Endothelial cell of umbilical vein (primary cell): ENCODE data around the gene ABTB2. TPM values are rescaled to one million over a fixed set of nuclear protein-coding genes. Genes with fewer than 3 reads are reported as not detected.

Experiments
- BruUV-seq: library from RNA; stranded (reverse); fragments of 400-500 nt; replicated peaks from 2 replicates; lab custom pipeline; 2021; lab: Mats Ljungman, UMichigan
- CTCF ChIA-PET: fragments of 300-600, 350-600 bp; sonication (Branson Sonifier 250); formaldehyde crosslinking; loops from one replicate; lab custom pipeline; 2021; ENCODE audit warnings: antibody characterized with exemption, inconsistent platforms; lab: Charles Lee
- POLR2A ChIA-PET: fragments of 300-600, 350-600 bp; sonication (Branson Sonifier 250); formaldehyde crosslinking; loops from one replicate; lab custom pipeline; 2021; ENCODE audit warnings: antibody characterized with exemption, inconsistent platforms; lab: Charles Lee
- DNase-seq: peaks from one replicate; pipeline ENCODE4 v3.0.0-alpha.2; 2011; ENCODE audit warnings: low read depth, low spot score
- FAIRE-seq: peaks from 2 replicates; lab custom pipeline; 2011; peaks lifted over from hg19 to GRCh38; lab: Jason Lieb, UNC
- H2AFZ ChIP-seq: 2 replicates; pipeline ENCODE4 v1.6.0; 2012; ENCODE audit warnings: low read depth, low read length, control low read depth, inconsistent platforms
- H3K27ac ChIP-seq: 2 replicates; pipeline ENCODE4 v1.5.1; 2011; ENCODE audit warnings: low read depth, mild to moderate bottlenecking, control low read depth, low read length, moderate library complexity; ENCODE audit not compliant: insufficient read depth
- H3K27me3 ChIP-seq, 2 experiments: 2 replicates each; pipeline versions ENCODE4 v1.6.0 to v1.6.1; 2011; ENCODE audit warnings: low read length in 2 of 2, mixed read lengths in 1 of 2; ENCODE audit not compliant: control insufficient read depth in 2 of 2, insufficient read depth in 2 of 2
- H3K36me3 ChIP-seq, 2 experiments: 2 replicates in 1 of 2; 3 replicates in 1 of 2; pipeline ENCODE4 v1.5.1; 2011; ENCODE audit warnings: low read length in 2 of 2, mild to moderate bottlenecking in 1 of 2, moderate library complexity in 1 of 2; ENCODE audit not compliant: control insufficient read depth in 2 of 2, insufficient read depth in 2 of 2; ENCODE audit errors: extremely low read depth in 1 of 2
- H3K4me1 ChIP-seq: 3 replicates; pipeline ENCODE4 v1.5.1; 2011; ENCODE audit warnings: mild to moderate bottlenecking, low read length; ENCODE audit not compliant: control insufficient read depth, insufficient read depth; ENCODE audit errors: extremely low read depth
- H3K4me2 ChIP-seq: 2 replicates; pipeline ENCODE4 v1.6.1; 2011; ENCODE audit warnings: low read length, control low read depth, mixed read lengths; ENCODE audit not compliant: insufficient read depth
- H3K4me3 ChIP-seq, 3 experiments: fragments of 200-600 bp in 1 of 3; sonication (generic), shearing (Covaris generic) in 1 of 3; replicated peaks in 1 of 3; 2 replicates each; pipeline ENCODE4 v1.5.1; 2011 to 2016; ENCODE audit warnings: control low read depth in 3 of 3, low read length in 3 of 3, mild to moderate bottlenecking in 2 of 3, inconsistent platforms in 1 of 3, low read depth in 1 of 3, moderate library complexity in 1 of 3; ENCODE audit not compliant: insufficient read depth in 1 of 3
- H3K79me2 ChIP-seq: 2 replicates; pipeline ENCODE4 v1.6.0; 2012; ENCODE audit warnings: low read length, inconsistent platforms; ENCODE audit not compliant: control insufficient read depth, insufficient read depth
- H3K9ac ChIP-seq: replicated peaks from 2 replicates; pipeline ENCODE3; 2011; ENCODE audit warnings: low read length, control low read depth; ENCODE audit not compliant: insufficient read depth; ENCODE audit errors: extremely low read depth
- H3K9me1 ChIP-seq: replicated peaks from 3 replicates; pipeline ENCODE4 v1.6.0; 2011; ENCODE audit warnings: mild to moderate bottlenecking, low read length; ENCODE audit not compliant: control insufficient read depth, insufficient read depth; ENCODE audit errors: extremely low read depth
- H3K9me3 ChIP-seq: replicated peaks from 2 replicates; pipeline ENCODE4 v1.5.1; 2012; ENCODE audit warnings: low read length, inconsistent platforms; ENCODE audit not compliant: control insufficient read depth, insufficient read depth
- H4K20me1 ChIP-seq: replicated peaks from 2 replicates; pipeline ENCODE3; 2011; ENCODE audit warnings: mild to moderate bottlenecking, low read length; ENCODE audit not compliant: control insufficient read depth, insufficient read depth; ENCODE audit errors: extremely low read depth
- CTCF ChIP-seq, 2 donors: IDR thresholded peaks; 1 replicate in 1 of 2; 2 replicates in 1 of 2; pipeline ENCODE4 v1.5.1; 2011; ENCODE audit warnings: low read length in 2 of 2, mild to moderate bottlenecking in 2 of 2, moderate library complexity in 2 of 2, control low read depth in 1 of 2, inconsistent platforms in 1 of 2, low read depth in 1 of 2; ENCODE audit not compliant: insufficient read depth in 1 of 2; ENCODE audit errors: extremely low read depth in 1 of 2
- EZH2 ChIP-seq: IDR thresholded peaks from 2 replicates; pipeline ENCODE4 v1.6.1; 2012; ENCODE audit warnings: borderline replicate concordance, low read depth, mild to moderate bottlenecking, moderate library complexity, low read length, inconsistent platforms; ENCODE audit not compliant: severe bottlenecking
- FOS ChIP-seq: IDR thresholded peaks from 2 replicates; pipeline ENCODE4 v1.6.1; 2011; ENCODE audit warnings: mild to moderate bottlenecking, low read length, moderate library complexity, borderline replicate concordance; ENCODE audit not compliant: insufficient read depth
- JUN ChIP-seq: IDR thresholded peaks from 2 replicates; pipeline ENCODE4 v1.6.1; 2011; ENCODE audit warnings: borderline replicate concordance, low read depth; ENCODE audit not compliant: insufficient read length, insufficient read depth
- MAX ChIP-seq: IDR thresholded peaks from 2 replicates; pipeline ENCODE4 v1.6.1; 2011; ENCODE audit not compliant: insufficient read depth, insufficient read length
- POLR2A ChIP-seq: IDR thresholded peaks from 2 replicates; pipeline ENCODE4 v1.6.1; 2012; ENCODE audit warnings: low read depth, mild to moderate bottlenecking, control low read depth, low read length
- POLR2AphosphoS5 ChIP-seq: IDR thresholded peaks from 2 replicates; pipeline ENCODE4 v1.6.1; 2012; ENCODE audit warnings: low read depth, mild to moderate bottlenecking, control low read depth, low read length, moderate library complexity; ENCODE audit not compliant: insufficient read depth
- dilution Hi-C: fragments of 300-500 bp; cut with MboI; formaldehyde crosslinking; loops from one replicate; pipeline ENCODE4 v1.15.0; 2019; ENCODE audit warnings: low sequenced_read_pairs; ENCODE audit not compliant: extremely low pct_ligation_motif_present
- intact Hi-C: fragments of 100-400 bp; cut with micrococcal nuclease; formaldehyde crosslinking; loops from one replicate; pipeline ENCODE4 v1.10.0; 2022
- polyA plus RNA-seq, 4 experiments: library from polyadenylated mRNA; depleted of rRNA in 3 of 4; stranded (reverse) in 3 of 4; unstranded in 1 of 4; fragments of >200 nt; gene quantifications; 2 replicates each; pipeline versions ENCODE4 v1.2.1 to v1.2.3, GENCODE V29; 2011 to 2012; ENCODE audit warnings: missing spikeins in 1 of 4
- total RNA-seq: library from RNA; stranded (reverse); gene quantifications from 2 replicates; pipeline ENCODE4 v1.2.3, GENCODE V29; 2021

ABTB2 gene
- total and polyA plus RNA-seq, 2 donors (not counting 3 experiments of a cell fraction or from before 2014, with no cell fraction given), result 0.11 to 0.14 TPM

- H3K27ac ChIP-seq, result no peak overlapping the region
- dilution Hi-C loops (no loop called here), intact Hi-C loops (no loop called here)
- no peak overlapping the region for H2AFZ ChIP-seq
- TF ChIP-seq MAX, result no peak
- no peak for TF ChIP-seq FOS
- no peak for TF ChIP-seq JUN
- TF ChIP-seq EZH2, result no peak
- no peak for TF ChIP-seq CTCF (IDR thresholded peaks at IDR 0.05; ENCODE audit: extremely low read depth in 1 of 2, insufficient read depth in 1 of 2, low read depth in 1 of 2, low read length in 2 of 2)
- no peak for TF ChIP-seq POLR2AphosphoS5
- no peak for TF ChIP-seq POLR2A
- no peaks in the 10 kb centered on the region for H4K20me1 ChIP-seq
- H3K9ac ChIP-seq, result no peak overlapping the region
- no peaks in the 10 kb centered on the region for H3K36me3 ChIP-seq
- H3K4me3 ChIP-seq, result no peak overlapping the region
- H3K9me3 ChIP-seq, result no peaks in the 10 kb centered on the region
- H3K4me2 ChIP-seq, result no peak overlapping the region
- DNase-seq (no peak), FAIRE-seq (no peak)
- H3K4me1 ChIP-seq, result no peaks in the 10 kb centered on the region
- CTCF ChIA-PET, result no interaction called here
- POLR2A ChIA-PET, result no interaction called here
- no peaks in the 10 kb centered on the region for H3K79me2 ChIP-seq
- no peaks in the 10 kb centered on the region for H3K9me1 ChIP-seq
- H3K27me3 ChIP-seq, result no peaks in the 10 kb centered on the region
- no TSS peak for BruUV-seq
Observed at GRCh38 chr11:34209809-34210208, 148.0 kb downstream of the ABTB2 start.
